ENCODE measurements around the gene ASTN2.
A peak's percentile ranks its signal among the peaks of the same experiment; 100 is the strongest.

ASTN2 gene

DNA sequence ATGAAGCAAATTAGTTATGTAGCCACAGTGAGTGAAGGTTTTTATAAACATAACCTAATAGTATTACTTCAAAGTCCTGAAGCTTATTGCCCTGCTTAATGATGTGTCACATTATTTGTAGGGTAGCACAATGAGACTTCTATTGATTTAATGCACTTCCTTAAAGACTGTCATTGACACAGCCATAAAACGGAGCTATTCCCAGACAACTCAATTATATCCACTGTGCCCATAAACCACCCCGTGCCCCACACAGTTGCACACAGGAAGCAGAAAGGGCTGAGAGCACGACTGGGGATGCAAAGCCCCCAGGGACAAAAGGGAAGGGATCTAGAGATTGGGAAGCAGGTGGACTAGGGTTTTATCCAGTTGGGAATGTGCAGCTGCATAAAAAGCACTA is 690.7 kb downstream of the ASTN2 start:
- DNase-seq: no peak

DNA sequence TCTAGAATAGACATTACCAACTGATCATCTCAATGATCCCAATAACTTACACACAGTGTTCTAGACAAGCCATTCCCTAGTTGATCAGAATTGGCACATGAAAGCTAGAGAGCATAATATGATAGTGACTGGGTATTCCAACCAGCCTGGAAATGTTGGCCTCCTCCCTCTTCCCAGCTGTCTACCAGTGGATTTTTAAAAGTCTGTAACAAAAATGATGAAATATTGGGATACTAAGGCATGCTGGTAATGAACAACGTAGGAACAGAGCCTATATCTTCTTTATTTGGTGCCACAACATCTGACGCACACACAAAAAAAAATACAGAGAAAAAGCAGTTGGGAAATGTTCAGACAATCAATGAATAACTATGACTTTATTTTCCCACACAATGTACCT is 692.9 kb downstream of the ASTN2 start:
- no peak for DNase-seq

DNA sequence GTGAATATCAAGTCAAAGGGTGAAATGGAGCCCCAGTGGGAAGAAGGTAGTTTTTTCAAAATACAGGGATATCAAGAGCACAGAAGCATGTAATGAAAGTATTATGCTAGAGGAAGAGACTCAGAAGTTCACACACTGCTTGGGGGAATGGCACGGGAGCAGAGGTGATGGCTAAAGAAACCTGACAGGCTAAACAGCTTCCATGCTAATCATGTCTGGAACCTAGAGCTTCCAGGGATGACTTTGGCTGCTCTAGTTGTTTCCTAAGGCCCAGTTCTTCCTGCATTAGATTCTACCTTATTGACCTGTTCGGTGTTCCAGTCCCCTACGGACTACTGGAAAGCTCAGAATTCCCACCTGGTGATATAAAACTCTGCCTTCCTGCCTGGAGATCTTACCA is 693.4 kb downstream of the ASTN2 start:
- no peak for DNase-seq

DNA sequence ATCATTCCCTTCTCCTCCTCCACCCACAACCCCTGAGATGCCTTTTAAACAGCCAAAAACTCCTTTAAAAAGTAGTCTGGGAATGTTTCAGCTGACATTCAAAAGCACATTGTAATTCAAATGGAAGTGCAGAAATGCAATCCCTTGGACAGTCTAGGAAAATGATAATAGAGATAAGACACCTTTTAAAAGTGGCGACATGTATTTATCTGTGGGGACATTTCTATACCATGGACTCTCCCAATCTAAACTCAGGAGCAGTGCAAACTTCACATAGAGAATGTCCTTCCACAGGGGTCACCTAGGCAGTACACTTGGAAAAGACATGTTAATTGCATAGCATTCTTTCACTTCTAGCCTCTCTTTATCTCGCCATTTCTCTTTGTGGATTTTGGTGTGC is 694.7 kb downstream of the ASTN2 start:
- DNase-seq: no peak

DNA sequence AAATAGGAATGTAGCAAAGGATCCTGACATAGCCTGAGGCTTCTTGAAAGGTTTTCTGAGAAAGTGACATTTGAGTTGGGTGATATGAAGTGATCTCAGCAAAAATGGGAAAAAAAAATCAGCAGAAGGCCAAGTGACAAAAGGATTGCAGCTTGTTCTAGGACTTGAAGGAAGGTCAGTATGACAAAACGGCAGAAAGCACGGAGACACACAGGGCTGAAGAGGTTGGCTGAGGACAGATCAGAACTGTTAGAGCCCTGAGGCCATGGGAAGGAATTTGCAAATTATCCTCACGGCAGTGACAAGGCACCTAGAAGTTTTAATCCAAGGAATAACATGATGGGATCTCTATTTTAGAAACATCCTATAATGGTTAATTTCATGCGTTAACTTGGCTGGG is 696.7 kb downstream of the ASTN2 start:
- no peak for DNase-seq

DNA sequence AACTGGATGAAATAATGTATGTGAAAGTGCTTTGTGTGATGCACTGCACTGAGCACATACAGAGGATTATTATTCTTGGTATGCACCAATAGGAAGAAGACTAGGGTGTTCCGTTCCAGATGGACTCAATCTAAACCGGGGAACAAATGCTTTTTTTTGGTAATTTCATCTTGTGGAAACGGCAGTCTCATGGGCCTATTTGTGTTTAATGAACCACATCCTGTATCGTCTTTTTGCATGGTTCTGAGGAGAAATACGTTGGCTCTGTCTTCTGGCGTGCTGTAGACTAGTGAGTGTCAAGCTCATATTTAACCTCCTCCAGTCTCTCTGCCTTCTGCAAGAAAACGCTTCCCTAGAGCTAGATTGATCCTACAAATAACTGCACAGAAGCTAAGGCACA is 697.7 kb downstream of the ASTN2 start:
- no peak for DNase-seq

DNA sequence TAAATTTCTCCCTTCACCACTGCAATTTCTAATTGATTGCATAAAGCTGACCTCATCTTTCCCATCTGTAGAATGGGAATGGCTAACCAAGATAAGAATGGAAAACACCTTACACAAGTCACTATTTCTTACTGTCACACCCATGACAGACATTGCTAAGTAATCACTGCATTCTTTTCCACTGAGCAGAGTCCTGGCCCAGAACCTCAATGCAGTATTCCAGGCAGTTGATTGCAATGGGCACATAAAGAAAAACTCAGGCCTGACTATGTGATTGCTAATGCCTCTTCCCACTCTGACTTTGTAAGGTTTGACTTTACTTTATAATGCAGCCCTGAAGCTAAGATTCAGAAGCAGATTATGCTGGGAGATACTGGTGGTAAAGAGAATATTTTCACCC is 698.4 kb downstream of the ASTN2 start:
- no peak for DNase-seq

DNA sequence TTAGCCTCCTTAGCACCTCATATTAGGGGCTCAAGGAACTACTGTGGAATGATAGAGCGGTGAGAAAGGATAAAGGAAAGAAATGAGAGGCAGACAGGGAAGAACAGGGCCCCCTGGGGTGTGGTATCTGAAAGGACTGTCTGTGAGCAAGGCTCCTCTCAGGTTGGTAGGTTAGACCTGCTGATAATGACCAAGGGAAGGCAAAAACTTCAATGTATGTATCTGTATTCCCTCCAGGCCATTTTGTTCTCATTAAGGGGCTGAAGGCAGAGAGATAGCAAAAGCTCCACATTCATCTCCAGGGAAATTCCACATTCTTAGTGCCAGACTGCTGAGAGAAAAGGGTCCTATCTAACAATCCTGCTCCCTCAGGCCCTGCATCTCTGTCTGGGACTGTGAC is 699.1 kb downstream of the ASTN2 start:
- no peak for DNase-seq

DNA sequence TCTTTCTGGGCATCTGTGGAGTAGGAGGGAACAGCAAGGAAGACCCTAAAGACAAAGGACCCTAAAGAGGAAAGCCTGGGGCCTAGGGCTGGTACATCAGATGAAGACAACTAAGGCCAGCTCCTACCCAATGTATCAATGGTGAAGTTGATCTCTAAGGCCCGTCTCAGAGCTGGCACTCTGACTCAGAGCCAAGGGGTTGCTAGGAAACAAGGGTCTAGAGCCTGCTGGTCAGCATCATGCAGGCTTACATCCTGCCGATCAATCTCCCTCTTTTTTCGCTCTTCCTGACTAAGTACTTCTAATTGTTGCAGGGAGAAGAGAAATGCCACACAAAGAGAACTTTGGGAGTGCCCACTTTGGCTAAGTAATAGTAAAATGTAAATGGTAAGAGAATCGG is 701.6 kb downstream of the ASTN2 start:
- no peak for DNase-seq

DNA sequence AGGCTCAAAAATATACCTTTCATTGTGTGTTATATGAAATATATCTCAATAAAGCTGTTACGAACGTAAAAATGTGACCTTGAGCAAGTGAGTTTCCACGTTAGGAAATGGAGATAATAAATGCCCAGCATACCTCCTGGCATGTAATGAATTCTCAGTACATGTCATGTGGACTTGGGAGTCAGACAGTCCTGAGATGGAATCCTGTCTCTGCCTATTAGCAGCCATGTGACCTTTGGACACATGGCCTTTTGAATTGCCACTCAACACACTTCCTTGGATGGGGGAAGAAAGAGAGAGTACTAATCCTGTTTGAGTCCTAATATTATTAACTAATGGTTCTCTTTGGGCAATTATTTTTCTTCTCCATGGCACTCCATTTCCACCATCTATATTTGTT is 702.1 kb downstream of the ASTN2 start:
- no peak for DNase-seq

DNA sequence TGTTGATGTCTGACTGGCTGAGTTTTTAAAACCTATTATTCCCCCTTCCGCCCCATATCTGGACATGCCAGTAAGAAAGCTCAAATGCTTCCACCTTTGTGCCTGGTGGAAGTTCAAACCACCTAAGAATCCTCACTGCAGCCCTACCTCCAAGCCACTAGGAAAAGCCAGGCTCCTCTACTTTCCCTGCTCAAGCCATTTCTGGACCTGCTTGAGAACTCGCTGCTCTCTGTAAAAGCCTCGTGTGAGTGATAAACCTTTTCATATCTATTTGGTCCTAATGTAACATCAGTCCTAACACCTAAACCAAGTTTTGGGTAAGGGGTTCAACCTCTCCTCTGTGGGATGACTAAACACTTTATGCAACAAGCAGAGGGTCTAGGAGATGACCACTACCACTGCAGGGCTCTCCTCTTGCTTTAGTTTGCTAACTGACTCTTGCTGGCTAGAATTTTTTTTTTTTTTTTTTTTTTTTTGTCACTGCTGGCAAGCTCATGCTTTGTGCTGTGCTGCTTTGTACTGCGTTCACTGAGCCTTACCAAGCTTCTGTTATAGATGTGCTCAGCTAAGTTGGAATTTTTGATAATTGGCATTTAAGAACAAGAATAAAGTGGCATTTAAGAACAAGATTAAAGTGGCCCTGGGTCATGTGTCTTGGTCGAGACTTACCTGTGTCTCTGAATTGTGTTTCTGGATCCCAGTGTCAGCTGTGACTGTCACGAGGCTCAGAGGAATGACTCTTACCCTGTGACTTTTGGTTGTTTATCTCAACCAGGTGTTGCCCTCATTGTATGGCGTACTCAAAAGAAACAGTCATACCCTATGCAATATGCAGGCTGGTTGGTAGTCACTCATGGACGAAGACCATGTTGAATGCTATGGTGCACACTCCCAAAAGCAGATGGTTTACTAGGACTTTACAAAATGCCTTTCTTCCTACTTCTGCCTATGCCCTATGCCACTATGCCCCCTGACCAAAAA is 708.3 kb downstream of the ASTN2 start:
- no peak for DNase-seq

DNA sequence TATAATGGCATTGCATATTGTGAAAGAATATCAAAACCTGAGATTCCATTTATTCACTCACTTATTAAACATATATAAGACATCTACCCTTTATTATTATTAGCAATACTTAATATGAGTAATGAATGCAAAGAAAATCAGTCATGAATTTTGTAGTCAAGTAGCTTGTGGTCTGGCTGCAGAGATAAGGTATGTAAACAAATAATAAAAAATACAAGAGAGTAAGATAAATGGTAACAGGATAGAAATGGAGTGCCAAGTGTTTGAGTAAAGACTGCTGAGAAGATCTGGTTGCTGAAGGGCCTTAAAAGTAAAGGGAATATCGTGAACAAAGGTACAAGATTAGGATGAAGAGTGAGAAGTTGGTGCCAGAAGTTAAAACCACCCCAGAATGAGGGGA is 709.3 kb downstream of the ASTN2 start:
- DNase-seq: no peak

DNA sequence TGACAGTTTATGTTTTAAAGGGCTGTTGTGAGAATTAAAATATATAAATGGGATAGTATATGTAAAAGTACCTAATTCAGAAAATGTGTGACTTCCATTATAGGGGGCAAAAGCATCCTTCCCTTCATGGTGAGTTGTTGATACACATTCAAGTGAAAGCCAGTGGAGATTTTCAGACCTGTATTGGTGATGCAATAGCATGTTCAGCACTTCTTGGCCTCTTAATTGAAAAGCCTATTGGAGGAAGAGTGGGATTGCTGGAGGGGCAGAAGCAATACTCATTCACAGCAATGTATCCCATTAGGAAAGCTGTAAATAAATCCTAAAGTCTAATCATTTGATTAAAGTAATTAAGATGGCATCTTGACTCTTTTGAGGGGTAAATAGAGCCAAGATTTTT is 710.4 kb downstream of the ASTN2 start:
- DNase-seq: no peak

DNA sequence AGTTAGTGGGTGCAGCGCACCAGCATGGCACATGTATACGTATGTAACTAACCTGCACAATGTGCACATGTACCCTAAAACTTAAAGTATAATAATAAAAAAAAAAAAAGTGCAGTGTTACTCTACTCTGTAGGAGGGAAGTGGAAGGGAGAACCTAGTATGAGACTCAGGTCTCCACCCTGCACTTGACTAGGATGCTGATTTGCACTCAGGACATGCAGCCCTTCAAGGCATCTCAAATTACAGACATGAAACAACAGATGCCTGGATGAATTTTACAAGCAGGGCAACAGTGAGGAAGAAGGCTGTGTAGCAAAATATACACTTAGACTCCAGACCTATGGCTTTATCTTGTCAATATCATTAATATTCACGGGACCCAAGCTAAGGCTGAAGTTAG is 711.2 kb downstream of the ASTN2 start:
- no peak for DNase-seq

DNA sequence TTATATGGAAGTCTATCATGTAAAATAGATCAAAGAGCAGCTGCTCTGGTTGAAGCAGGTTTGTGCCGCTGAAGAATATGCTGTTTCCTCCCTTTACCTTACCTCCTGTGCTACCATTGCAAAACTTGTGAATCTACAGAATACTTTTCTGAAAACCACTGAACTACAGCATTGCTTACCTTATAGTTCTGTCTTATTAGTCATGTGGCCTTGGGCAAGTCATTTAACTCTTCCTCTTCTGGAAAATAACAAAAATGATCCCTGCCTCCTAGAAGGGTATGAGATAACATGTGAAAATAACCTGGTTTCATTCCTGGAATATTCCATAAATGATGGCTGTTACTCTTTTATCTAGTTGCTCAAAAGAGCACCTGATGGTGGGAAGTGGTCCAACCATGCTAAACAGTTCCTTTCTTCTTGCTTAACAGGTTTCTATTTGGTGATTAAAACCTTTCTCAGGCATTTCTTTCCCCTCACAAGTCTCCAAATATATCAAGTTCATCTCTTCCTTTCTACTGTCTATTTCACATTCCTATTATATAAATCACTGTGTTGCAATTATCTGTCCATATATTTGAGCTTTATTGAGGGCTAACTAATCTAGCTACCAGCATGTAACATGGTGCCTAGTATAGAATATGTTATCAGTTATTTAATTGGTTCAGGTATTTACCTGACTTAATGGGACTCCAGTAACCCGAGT is 712.8 kb downstream of the ASTN2 start:
- no peak for DNase-seq

DNA sequence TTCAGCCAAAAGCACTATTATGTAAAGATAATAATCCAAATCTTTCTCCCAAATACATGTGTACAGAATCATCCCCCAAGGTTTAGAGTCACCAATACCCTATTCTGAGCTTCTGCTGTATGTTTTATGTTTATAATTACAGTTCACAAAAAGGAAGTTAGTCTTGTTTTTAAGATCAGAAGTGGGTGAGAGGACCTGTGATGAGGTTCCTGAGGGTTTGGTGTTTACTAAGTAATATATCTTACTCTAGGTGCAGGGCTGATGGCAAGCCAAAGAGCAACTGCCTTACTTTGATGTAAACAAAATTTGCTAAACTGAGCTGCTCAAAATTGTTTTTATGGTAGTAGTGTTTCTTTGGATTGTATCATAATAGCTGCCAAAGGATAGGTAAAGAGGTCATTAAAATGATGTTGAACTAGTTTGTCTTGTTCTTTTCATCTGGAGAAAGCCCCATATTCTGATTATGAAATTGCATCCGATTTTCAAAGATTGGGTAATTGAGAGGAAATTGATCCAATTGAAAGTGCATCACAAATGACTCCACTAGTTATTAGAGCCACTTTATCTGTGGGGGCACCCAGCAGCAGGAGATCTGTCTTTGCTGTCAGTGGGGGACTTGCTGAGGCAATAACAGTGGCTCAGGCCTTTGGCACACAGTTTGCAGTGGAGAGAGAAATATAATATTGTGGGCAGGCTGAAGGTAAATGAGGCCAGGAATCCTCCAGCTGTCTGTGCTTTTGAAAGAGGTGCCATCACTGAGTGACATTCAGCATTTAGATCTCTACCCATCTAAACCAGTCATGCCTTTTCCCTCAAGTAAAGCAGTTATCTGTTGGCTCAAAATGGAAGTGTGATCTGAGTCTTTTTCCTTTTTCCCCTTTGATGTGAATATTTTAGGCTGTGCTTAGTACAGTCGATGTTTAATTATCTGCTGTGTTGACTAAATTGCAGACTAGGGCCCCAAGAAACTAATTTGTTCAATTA is 713.7 kb downstream of the ASTN2 start:
- no peak for DNase-seq

DNA sequence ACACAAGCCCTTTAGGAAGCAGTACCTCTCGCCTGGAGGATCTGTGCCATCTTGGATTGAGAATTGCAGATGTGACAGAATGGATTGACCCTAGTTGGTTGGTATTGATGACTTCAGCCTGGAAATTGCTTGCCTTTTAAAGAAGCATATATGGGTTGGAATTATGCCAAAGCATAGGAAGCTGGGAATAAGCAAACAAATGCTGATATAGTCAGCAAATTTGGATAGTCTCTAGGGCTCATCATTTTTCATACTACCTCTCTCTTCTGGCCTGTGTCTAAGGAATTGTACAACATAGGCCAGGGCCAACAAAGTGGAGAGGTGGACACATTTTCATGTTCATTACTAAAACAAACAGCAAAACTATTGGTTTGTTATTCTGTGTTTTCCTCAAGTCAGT is 714.6 kb downstream of the ASTN2 start:
- no peak for DNase-seq

DNA sequence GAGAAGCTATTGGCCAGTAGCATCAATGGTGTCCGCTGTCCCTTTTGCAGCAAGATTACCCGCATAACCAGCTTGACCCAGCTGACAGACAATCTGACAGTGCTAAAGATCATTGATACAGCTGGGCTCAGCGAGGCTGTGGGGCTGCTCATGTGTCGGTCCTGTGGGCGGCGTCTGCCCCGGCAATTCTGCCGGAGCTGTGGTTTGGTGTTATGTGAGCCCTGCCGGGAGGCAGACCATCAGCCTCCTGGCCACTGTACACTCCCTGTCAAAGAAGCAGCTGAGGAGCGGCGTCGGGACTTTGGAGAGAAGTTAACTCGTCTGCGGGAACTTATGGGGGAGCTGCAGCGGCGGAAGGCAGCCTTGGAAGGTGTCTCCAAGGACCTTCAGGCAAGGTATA is 717.0 kb downstream of the ASTN2 start:
- no peak for DNase-seq

DNA sequence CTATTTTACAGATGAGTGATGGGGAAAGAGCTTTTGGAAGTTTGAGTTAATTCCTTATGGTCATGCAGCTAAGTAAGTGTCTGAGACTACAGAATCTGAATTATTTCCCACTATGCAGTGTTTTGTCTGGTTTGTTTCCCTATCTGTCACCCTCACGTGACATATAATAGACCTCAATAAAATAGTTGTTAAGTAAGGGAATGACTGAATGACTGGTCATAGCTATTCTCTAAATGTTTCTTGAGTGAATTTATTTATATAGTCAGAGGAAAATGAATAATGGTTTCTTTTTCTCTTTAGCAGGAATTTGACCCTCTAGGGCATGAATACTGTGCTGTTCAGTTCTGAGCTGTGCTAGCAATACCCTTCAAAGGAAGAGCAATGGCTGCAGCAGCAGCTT is 717.5 kb downstream of the ASTN2 start:
- no peak for DNase-seq

DNA sequence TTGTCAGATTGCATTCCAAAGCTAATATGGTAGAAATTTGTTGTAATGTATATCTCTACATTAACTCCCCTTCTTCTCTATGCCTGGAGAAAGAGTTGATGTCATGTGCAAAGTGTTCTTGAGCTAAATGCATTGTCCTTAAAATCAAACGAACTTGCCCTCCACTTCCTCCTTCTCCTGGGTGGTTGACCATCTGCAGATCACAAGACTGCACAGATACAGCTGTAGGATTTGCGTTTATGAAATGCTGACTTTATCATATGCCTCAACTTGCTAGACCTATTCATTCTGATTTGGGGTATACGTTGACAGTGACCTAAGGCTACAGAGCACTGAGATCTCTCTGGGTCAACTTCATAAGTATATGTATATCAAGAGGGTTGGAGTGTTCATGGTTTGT is 719.4 kb downstream of the ASTN2 start:
- DNase-seq: peak; percentile 29 to 59

DNA sequence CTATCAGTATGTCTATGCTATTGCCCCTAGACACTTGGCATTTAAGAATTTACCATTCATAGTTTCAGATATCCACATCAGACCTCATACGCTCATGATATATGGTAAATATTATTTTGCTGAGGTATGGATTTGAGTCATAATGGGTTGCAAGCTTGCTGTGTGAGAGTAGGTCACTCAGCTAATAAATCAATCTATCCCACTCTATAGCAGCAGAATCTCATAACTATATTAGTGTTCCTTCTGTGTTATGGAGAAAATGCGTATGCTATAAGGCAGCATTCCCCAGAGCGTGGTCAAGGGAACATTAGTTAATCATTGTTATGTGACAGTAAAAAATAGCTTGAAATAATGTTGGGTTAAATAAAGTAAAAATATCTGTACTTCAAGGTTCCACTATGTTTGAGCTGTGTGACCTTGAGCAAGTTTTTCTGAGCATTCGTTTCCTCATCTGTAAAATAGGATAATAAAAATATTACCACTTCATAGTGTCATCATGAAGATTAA is 720.0 kb downstream of the ASTN2 start:
- DNase-seq: no peak

DNA sequence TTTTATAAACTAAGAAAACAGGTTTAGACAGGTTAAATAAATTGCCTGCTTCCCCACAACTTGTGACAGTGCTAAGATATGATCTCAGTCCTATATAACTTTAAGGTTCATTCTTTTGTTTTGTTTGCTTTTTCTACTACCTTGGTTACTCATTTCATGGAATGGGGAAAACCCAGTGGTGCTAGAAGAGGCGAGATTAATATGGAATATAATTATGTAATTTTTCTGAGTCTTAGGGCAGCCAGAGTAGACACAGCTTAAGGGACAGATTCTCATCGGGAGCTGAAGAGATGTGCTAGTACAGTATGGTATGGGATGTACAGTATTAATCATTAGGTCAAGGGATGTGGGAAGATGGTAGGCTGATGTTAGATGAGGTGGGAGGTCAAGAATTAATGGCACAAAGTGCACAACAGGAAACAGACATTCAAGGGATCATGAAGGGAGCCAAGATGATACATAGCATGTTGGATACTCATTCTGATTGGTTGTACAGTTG is 721.6 kb downstream of the ASTN2 start:
- no peak for DNase-seq
